Esophagus squamous epithelium (tissue), 5 donors: Measurements from ENCODE around the gene AFF3. TPM values are rescaled to one million over a fixed set of nuclear protein-coding genes. Genes with fewer than 3 reads are reported as not detected.

ENCODE experiments used
- DNase-seq: peaks from one replicate; lab custom pipeline; 2025; lab: John Stamatoyannopoulos, UW
- H3K27ac ChIP-seq, 4 donors: fragments of 200-600 bp; sonication (generic); one replicate each; pipeline ENCODE4 v1.5.1; 2016 to 2019; ENCODE audit warnings: mild to moderate bottlenecking in 1 of 4
- H3K27me3 ChIP-seq, 4 donors: fragments of 200-600 bp; sonication (generic); 1 replicate in 3 of 4; 2 replicates in 1 of 4; pipeline versions ENCODE4 v1.5.1 to v1.6.0; 2017 to 2021; ENCODE audit warnings: antibody characterized with exemption in 1 of 4
- H3K36me3 ChIP-seq, 3 donors: fragments of 200-600 bp; sonication (generic); one replicate each; pipeline ENCODE4 v1.5.1; 2016 to 2019
- H3K4me1 ChIP-seq, 3 donors: fragments of 200-600 bp; sonication (generic); one replicate each; pipeline ENCODE4 v1.5.1; 2017 to 2019
- H3K4me3 ChIP-seq, 4 donors: fragments of 200-600 bp; sonication (generic); 1 replicate in 3 of 4; 2 replicates in 1 of 4; pipeline ENCODE4 v1.5.1; 2016 to 2019; ENCODE audit warnings: mild to moderate bottlenecking in 2 of 4, moderate library complexity in 1 of 4
- H3K9me3 ChIP-seq, 3 donors: fragments of 200-600 bp; sonication (generic); one replicate each; pipeline ENCODE4 v1.5.1; 2016 to 2019
- POLR2A ChIP-seq, 4 donors: fragments of 450-650 bp; IDR thresholded peaks; one replicate each; pipeline ENCODE4 v1.6.1; 2017; ENCODE audit warnings: antibody characterized with exemption in 4 of 4, mild to moderate bottlenecking in 4 of 4, moderate library complexity in 3 of 4
- WGBS, 2 donors: methylation state at CpG; one replicate each; pipeline ENCODE4 v1.1.5; 2018; 5-methylcytosine and 5-hydroxymethylcytosine counted together
- intact Hi-C: fragments of 100-400 bp; cut with DNase I; formaldehyde crosslinking; loops from one replicate; pipeline ENCODE4 v1.15.0; 2022
- total RNA-seq, 4 donors: library from RNA; depleted of rRNA; stranded (reverse); fragments of >200 nt; gene quantifications; one replicate each; pipeline ENCODE4 v1.1.0, GENCODE V29; 2016
- TF ChIP-seq, protein P1 (sequence below), 6 experiments: fragments of 450-650 bp in 4 of 6; fragments of 200-600 bp in 2 of 6; sonication (generic) in 2 of 6; IDR thresholded peaks; one replicate each; pipeline ENCODE4 v1.5.1; 2016 to 2019; ENCODE audit warnings: antibody characterized with exemption in 6 of 6, mild to moderate bottlenecking in 4 of 6, moderate library complexity in 4 of 6
- donor health status: DM: yes; HTN: yes; CAD: no.

AFF3 gene
- total RNA-seq, 4 donors from 2014 or later, result 1.2 to 9.7 (median 3.8) TPM

DNA sequence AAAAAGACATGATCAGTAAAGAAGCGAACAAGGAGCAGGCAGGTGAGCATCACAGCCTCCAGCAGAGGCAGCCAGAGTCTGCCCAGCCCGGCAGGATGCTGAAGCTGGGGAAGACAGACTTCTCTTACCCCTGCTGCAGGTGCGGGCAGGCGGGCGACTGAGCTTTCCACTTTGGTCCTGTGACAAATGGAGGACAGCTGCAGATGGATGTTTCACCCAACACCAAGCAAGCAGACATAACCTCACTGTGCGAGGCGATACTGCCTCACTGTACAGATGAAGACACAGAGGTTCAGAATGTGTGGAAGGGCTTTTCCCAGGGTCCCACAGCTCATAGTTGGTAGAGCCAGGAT lies 251.0 kb downstream of the AFF3 start:
- 83 to 100% methylated on average over 2 to 7 of the region's 7 CpGs for WGBS, 2 donors
- Histone ChIP-seq H3K4me1 (no peaks in the 10 kb centered on the region), H3K4me3 (no peak overlapping the region), H3K27ac (no peak overlapping the region), H3K9me3 (no peaks in the 10 kb centered on the region), H3K36me3 (no peaks in the 10 kb centered on the region), H3K27me3 (no peaks in the 10 kb centered on the region)
- intact Hi-C loops, result no loop called here
- no peak for DNase-seq
- no peak for TF ChIP-seq POLR2A (IDR thresholded peaks at IDR 0.05)

DNA sequence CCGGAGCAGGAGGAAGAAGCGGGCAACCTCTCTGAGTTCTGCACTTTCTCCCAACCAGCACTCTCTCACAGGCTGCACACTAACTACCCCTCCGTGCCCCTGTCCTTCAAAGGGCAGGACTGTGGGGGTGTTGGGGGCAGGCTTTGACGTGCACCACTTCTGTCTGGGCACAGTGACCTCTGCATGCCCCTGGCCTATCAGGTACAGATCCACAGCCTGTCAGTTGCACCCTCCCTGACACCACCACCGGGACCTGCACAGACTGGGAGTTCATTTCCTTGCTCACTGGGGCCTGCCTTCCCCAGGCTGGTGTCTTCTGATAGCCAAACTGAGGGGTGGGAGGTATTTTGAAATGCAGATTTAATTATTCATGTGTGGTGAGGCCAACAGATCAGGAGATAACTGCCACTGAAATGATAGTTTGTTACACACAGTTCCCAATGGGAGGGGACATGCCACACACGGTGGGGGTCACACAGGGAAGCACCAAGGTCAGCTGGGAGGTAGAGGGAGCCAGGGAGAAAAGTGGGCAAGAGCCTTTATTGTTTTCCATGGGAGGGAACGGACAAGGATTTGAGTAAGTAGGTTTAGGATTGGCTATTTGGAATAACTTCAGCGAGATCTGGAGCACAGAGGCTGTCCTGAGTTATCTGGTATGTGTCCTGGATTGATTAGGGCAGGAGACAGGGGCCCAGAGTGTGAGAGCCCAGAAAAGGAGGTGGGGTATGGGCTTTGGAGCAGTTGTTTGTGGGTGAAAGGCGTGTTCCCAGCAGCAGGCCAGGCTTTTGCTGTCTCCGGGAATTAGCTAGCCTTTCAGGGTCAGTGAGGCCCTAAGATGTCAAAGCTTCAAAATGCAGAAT lies 251.6 kb downstream of the AFF3 start:
- no peak for TF ChIP-seq POLR2A (IDR thresholded peaks at IDR 0.05)
- TF ChIP-seq, protein P1, sequence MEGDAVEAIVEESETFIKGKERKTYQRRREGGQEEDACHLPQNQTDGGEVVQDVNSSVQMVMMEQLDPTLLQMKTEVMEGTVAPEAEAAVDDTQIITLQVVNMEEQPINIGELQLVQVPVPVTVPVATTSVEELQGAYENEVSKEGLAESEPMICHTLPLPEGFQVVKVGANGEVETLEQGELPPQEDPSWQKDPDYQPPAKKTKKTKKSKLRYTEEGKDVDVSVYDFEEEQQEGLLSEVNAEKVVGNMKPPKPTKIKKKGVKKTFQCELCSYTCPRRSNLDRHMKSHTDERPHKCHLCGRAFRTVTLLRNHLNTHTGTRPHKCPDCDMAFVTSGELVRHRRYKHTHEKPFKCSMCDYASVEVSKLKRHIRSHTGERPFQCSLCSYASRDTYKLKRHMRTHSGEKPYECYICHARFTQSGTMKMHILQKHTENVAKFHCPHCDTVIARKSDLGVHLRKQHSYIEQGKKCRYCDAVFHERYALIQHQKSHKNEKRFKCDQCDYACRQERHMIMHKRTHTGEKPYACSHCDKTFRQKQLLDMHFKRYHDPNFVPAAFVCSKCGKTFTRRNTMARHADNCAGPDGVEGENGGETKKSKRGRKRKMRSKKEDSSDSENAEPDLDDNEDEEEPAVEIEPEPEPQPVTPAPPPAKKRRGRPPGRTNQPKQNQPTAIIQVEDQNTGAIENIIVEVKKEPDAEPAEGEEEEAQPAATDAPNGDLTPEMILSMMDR (IDR thresholded peaks at IDR 0.05), result no peak
- no peak for DNase-seq
- Histone ChIP-seq H3K27me3 (no peaks in the 10 kb centered on the region), H3K27ac (no peak overlapping the region), H3K4me1 (no peaks in the 10 kb centered on the region), H3K9me3 (no peaks in the 10 kb centered on the region), H3K4me3 (no peak overlapping the region), H3K36me3 (no peaks in the 10 kb centered on the region)
- 73 to 75% methylated on average over 6 to 10 of the region's 10 CpGs for WGBS, 2 donors
- intact Hi-C loops, result no loop called here

DNA sequence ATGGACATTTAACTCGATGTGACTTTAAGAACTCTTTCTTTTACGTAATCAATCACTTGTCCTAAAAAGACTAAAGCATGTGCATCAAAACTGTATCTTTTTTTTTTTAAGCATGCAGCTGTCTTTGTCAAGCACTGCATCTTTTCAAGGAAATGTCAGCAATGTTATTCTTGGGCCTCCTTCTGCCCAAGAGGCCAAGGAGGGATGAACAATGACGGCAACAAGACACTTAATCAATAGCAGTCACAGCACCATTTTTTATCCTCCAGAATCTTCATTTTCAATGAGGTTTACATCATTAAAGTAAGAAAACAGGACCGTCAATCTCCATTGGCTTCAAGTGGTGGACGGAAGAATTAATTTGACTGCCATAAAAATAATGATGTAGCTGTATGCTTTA lies 253.8 kb downstream of the AFF3 start:
- DNase-seq, result no peak
- Histone ChIP-seq H3K4me1 (no peaks in the 10 kb centered on the region), H3K4me3 (no peak overlapping the region), H3K27ac (no peak overlapping the region), H3K36me3 (no peaks in the 10 kb centered on the region), H3K27me3 (no peaks in the 10 kb centered on the region), H3K9me3 (no peaks in the 10 kb centered on the region)
- intact Hi-C loops, result no loop called here
- TF ChIP-seq POLR2A (IDR thresholded peaks at IDR 0.05), result no peak
- TF ChIP-seq, protein P1 (IDR thresholded peaks at IDR 0.05), result no peak
- WGBS, 2 donors, result 56 to 66% methylated on average over 5 of the region's 5 CpGs

DNA sequence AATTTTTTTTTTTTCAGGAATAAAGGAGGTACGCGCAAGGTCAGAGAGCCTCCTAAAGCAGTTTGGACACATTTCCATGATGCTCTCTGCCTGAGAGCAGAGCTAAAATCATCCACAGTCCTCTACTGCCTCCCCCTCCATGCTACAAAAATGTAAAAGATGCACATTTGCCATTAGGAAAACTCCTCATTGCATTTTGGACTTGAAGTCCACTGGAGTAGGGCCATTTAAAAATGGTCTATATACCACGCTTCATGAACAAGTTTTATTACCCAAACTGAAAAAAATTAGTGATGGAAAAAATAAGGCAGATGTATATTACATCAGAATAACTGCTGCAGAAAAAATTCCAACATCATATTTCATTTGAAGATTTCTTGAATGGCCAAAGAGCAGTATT lies 256.0 kb downstream of the AFF3 start:
- H3K9me3 ChIP-seq, result no peaks in the 10 kb centered on the region
- no peaks in the 10 kb centered on the region for H3K36me3 ChIP-seq
- H3K4me1 ChIP-seq, result no peaks in the 10 kb centered on the region
- TF ChIP-seq, protein P1 (IDR thresholded peaks at IDR 0.05), result no peak
- no peak for TF ChIP-seq POLR2A (IDR thresholded peaks at IDR 0.05)
- DNase-seq, result no peak
- H3K27me3 ChIP-seq, result no peaks in the 10 kb centered on the region
- H3K4me3 ChIP-seq, result no peak overlapping the region
- WGBS, 2 donors, result 74 to 89% methylated on average over 1 to 3 of the region's 3 CpGs
- no peak overlapping the region for H3K27ac ChIP-seq
- intact Hi-C loops, result no loop called here

DNA sequence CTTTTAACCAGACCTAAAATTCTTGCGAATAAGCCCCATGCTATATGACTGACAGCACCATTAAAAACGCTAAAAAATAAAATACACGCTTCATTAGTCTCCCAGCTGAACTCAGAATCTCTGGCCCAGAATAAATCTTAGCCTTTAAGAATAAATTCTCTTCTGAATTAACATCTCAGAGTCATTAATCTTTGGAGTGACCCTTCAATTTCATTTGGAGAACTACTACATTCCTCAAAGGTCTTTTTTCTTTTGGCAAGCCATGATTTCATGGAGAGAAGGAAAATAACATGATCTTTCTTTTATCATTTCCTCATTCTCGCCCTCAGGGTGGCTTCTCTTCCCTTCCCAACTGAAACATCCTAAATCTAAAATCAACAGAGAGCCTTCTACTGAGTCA lies 259.0 kb downstream of the AFF3 start:
- no peaks in the 10 kb centered on the region for H3K4me1 ChIP-seq
- no peak overlapping the region for H3K27ac ChIP-seq
- H3K36me3 ChIP-seq, result no peaks in the 10 kb centered on the region
- intact Hi-C loops, result no loop called here
- TF ChIP-seq POLR2A (IDR thresholded peaks at IDR 0.05), result no peak
- TF ChIP-seq, protein P1 (IDR thresholded peaks at IDR 0.05), result no peak
- 43 to 50% methylated on average over 4 of the region's 4 CpGs for WGBS, 2 donors
- no peaks in the 10 kb centered on the region for H3K27me3 ChIP-seq
- H3K4me3 ChIP-seq, result no peak overlapping the region
- DNase-seq, result no peak
- H3K9me3 ChIP-seq, result no peaks in the 10 kb centered on the region
